Endothelial cell of umbilical vein (primary cell): ENCODE measurements around the gene MYCT1. TPM values are rescaled to one million over a fixed set of nuclear protein-coding genes. Genes with fewer than 3 reads are reported as not detected.

ENCODE experiments used
- BruUV-seq: library from RNA; stranded (reverse); fragments of 400-500 nt; replicated peaks from 2 replicates; lab custom pipeline; 2021; lab: Mats Ljungman, UMichigan
- CTCF ChIA-PET: fragments of 300-600, 350-600 bp; sonication (Branson Sonifier 250); formaldehyde crosslinking; loops from one replicate; lab custom pipeline; 2021; ENCODE audit warnings: antibody characterized with exemption, inconsistent platforms; lab: Charles Lee
- POLR2A ChIA-PET: fragments of 300-600, 350-600 bp; sonication (Branson Sonifier 250); formaldehyde crosslinking; loops from one replicate; lab custom pipeline; 2021; ENCODE audit warnings: antibody characterized with exemption, inconsistent platforms; lab: Charles Lee
- DNase-seq: peaks from one replicate; pipeline ENCODE4 v3.0.0-alpha.2; 2011; ENCODE audit warnings: low read depth, low spot score
- FAIRE-seq: peaks from 2 replicates; lab custom pipeline; 2011; peaks lifted over from hg19 to GRCh38; lab: Jason Lieb, UNC
- H2AFZ ChIP-seq: 2 replicates; pipeline ENCODE4 v1.6.0; 2012; ENCODE audit warnings: low read depth, low read length, control low read depth, inconsistent platforms
- H3K27ac ChIP-seq: 2 replicates; pipeline ENCODE4 v1.5.1; 2011; ENCODE audit warnings: low read depth, mild to moderate bottlenecking, control low read depth, low read length, moderate library complexity; ENCODE audit not compliant: insufficient read depth
- H3K27me3 ChIP-seq, 2 experiments: 2 replicates each; pipeline versions ENCODE4 v1.6.0 to v1.6.1; 2011; ENCODE audit warnings: low read length in 2 of 2, mixed read lengths in 1 of 2; ENCODE audit not compliant: control insufficient read depth in 2 of 2, insufficient read depth in 2 of 2
- H3K36me3 ChIP-seq, 2 experiments: 2 replicates in 1 of 2; 3 replicates in 1 of 2; pipeline ENCODE4 v1.5.1; 2011; ENCODE audit warnings: low read length in 2 of 2, mild to moderate bottlenecking in 1 of 2, moderate library complexity in 1 of 2; ENCODE audit not compliant: control insufficient read depth in 2 of 2, insufficient read depth in 2 of 2; ENCODE audit errors: extremely low read depth in 1 of 2
- H3K4me1 ChIP-seq: 3 replicates; pipeline ENCODE4 v1.5.1; 2011; ENCODE audit warnings: mild to moderate bottlenecking, low read length; ENCODE audit not compliant: control insufficient read depth, insufficient read depth; ENCODE audit errors: extremely low read depth
- H3K4me2 ChIP-seq: 2 replicates; pipeline ENCODE4 v1.6.1; 2011; ENCODE audit warnings: low read length, control low read depth, mixed read lengths; ENCODE audit not compliant: insufficient read depth
- H3K4me3 ChIP-seq, 3 experiments: fragments of 200-600 bp in 1 of 3; sonication (generic), shearing (Covaris generic) in 1 of 3; replicated peaks in 1 of 3; 2 replicates each; pipeline ENCODE4 v1.5.1; 2011 to 2016; ENCODE audit warnings: control low read depth in 3 of 3, low read length in 3 of 3, mild to moderate bottlenecking in 2 of 3, inconsistent platforms in 1 of 3, low read depth in 1 of 3, moderate library complexity in 1 of 3; ENCODE audit not compliant: insufficient read depth in 1 of 3
- H3K79me2 ChIP-seq: 2 replicates; pipeline ENCODE4 v1.6.0; 2012; ENCODE audit warnings: low read length, inconsistent platforms; ENCODE audit not compliant: control insufficient read depth, insufficient read depth
- H3K9ac ChIP-seq: replicated peaks from 2 replicates; pipeline ENCODE3; 2011; ENCODE audit warnings: low read length, control low read depth; ENCODE audit not compliant: insufficient read depth; ENCODE audit errors: extremely low read depth
- H3K9me1 ChIP-seq: replicated peaks from 3 replicates; pipeline ENCODE4 v1.6.0; 2011; ENCODE audit warnings: mild to moderate bottlenecking, low read length; ENCODE audit not compliant: control insufficient read depth, insufficient read depth; ENCODE audit errors: extremely low read depth
- H3K9me3 ChIP-seq: replicated peaks from 2 replicates; pipeline ENCODE4 v1.5.1; 2012; ENCODE audit warnings: low read length, inconsistent platforms; ENCODE audit not compliant: control insufficient read depth, insufficient read depth
- H4K20me1 ChIP-seq: replicated peaks from 2 replicates; pipeline ENCODE3; 2011; ENCODE audit warnings: mild to moderate bottlenecking, low read length; ENCODE audit not compliant: control insufficient read depth, insufficient read depth; ENCODE audit errors: extremely low read depth
- CTCF ChIP-seq, 2 donors: IDR thresholded peaks; 1 replicate in 1 of 2; 2 replicates in 1 of 2; pipeline ENCODE4 v1.5.1; 2011; ENCODE audit warnings: low read length in 2 of 2, mild to moderate bottlenecking in 2 of 2, moderate library complexity in 2 of 2, control low read depth in 1 of 2, inconsistent platforms in 1 of 2, low read depth in 1 of 2; ENCODE audit not compliant: insufficient read depth in 1 of 2; ENCODE audit errors: extremely low read depth in 1 of 2
- EZH2 ChIP-seq: IDR thresholded peaks from 2 replicates; pipeline ENCODE4 v1.6.1; 2012; ENCODE audit warnings: borderline replicate concordance, low read depth, mild to moderate bottlenecking, moderate library complexity, low read length, inconsistent platforms; ENCODE audit not compliant: severe bottlenecking
- FOS ChIP-seq: IDR thresholded peaks from 2 replicates; pipeline ENCODE4 v1.6.1; 2011; ENCODE audit warnings: mild to moderate bottlenecking, low read length, moderate library complexity, borderline replicate concordance; ENCODE audit not compliant: insufficient read depth
- GATA2 ChIP-seq: IDR thresholded peaks from 2 replicates; pipeline ENCODE4 v1.7.0; 2011; ENCODE audit warnings: low read depth, mild to moderate bottlenecking, moderate library complexity, mixed read lengths, low read length; ENCODE audit not compliant: insufficient read length, insufficient read depth
- JUN ChIP-seq: IDR thresholded peaks from 2 replicates; pipeline ENCODE4 v1.6.1; 2011; ENCODE audit warnings: borderline replicate concordance, low read depth; ENCODE audit not compliant: insufficient read length, insufficient read depth
- MYC ChIP-seq: IDR thresholded peaks from one replicate; pipeline ENCODE4 v1.6.1; 2011; ENCODE audit warnings: mild to moderate bottlenecking, low read depth, low read length
- dilution Hi-C: fragments of 300-500 bp; cut with MboI; formaldehyde crosslinking; loops from one replicate; pipeline ENCODE4 v1.15.0; 2019; ENCODE audit warnings: low sequenced_read_pairs; ENCODE audit not compliant: extremely low pct_ligation_motif_present
- intact Hi-C: fragments of 100-400 bp; cut with micrococcal nuclease; formaldehyde crosslinking; loops from one replicate; pipeline ENCODE4 v1.10.0; 2022
- polyA plus RNA-seq, 4 experiments: library from polyadenylated mRNA; depleted of rRNA in 3 of 4; stranded (reverse) in 3 of 4; unstranded in 1 of 4; fragments of >200 nt; gene quantifications; 2 replicates each; pipeline versions ENCODE4 v1.2.1 to v1.2.3, GENCODE V29; 2011 to 2012; ENCODE audit warnings: missing spikeins in 1 of 4
- total RNA-seq: library from RNA; stranded (reverse); gene quantifications from 2 replicates; pipeline ENCODE4 v1.2.3, GENCODE V29; 2021
- TF ChIP-seq, protein P1 (sequence below): IDR thresholded peaks from 2 replicates; pipeline ENCODE4 v1.6.1; 2011; ENCODE audit not compliant: insufficient read depth, insufficient read length

MYCT1 gene
- total and polyA plus RNA-seq, 2 donors (not counting 3 experiments of a cell fraction or from before 2014, with no cell fraction given), result 110 to 119 TPM

GRCh38 chr6:152716322-152716721 lies 18.6 kb downstream of the MYCT1 start:
- CTCF ChIA-PET, result interaction anchor here (1.1 kb wide), 2 partner anchors 11 to 45 kb away, joined by 3 to 4 read pairs; no protein-coding TSS in a partner anchor
- H3K27me3 ChIP-seq, result no peaks in the 10 kb centered on the region
- no peak overlapping the region for H3K9ac ChIP-seq
- TF ChIP-seq CTCF (IDR thresholded peaks at IDR 0.05; ENCODE audit: extremely low read depth in 1 of 2, insufficient read depth in 1 of 2, low read depth in 1 of 2, low read length in 2 of 2), result no peak
- no peak for TF ChIP-seq JUN
- no peak for TF ChIP-seq EZH2
- TF ChIP-seq GATA2, result no peak
- TF ChIP-seq, protein P1, sequence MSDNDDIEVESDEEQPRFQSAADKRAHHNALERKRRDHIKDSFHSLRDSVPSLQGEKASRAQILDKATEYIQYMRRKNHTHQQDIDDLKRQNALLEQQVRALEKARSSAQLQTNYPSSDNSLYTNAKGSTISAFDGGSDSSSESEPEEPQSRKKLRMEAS, result no peak
- TF ChIP-seq FOS, result no peak
- no peak for TF ChIP-seq MYC
- peaks cover 13% of the 10 kb centered on the region for H4K20me1 ChIP-seq
- peaks cover 22% of the 10 kb centered on the region for H3K4me1 ChIP-seq
- dilution Hi-C loops, result no loop called here
- intact Hi-C loops, result no loop called here
- DNase-seq (no peak), FAIRE-seq (no peak)
- no peak overlapping the region for H3K27ac ChIP-seq
- H3K4me2 ChIP-seq, result no peak overlapping the region
- peaks cover 0 to 5% of the 10 kb centered on the region in 2 experiments for H3K36me3 ChIP-seq
- H3K4me3 ChIP-seq, result no peak overlapping the region
- H3K9me1 ChIP-seq, result no peaks in the 10 kb centered on the region
- H3K79me2 ChIP-seq, result peaks cover 86% of the 10 kb centered on the region
- no peaks in the 10 kb centered on the region for H3K9me3 ChIP-seq
- no TSS peak for BruUV-seq
- H2AFZ ChIP-seq, result no peak overlapping the region
- POLR2A ChIA-PET, result no interaction called here
